Measurements from ENCODE around the gene RABGAP1L.
"Not testable (repeated sequence)": the region's sequence is repeated elsewhere in the genome, so short reads cannot be mapped to it uniquely, and the experiment has no call there.

The RABGAP1L gene

DNA sequence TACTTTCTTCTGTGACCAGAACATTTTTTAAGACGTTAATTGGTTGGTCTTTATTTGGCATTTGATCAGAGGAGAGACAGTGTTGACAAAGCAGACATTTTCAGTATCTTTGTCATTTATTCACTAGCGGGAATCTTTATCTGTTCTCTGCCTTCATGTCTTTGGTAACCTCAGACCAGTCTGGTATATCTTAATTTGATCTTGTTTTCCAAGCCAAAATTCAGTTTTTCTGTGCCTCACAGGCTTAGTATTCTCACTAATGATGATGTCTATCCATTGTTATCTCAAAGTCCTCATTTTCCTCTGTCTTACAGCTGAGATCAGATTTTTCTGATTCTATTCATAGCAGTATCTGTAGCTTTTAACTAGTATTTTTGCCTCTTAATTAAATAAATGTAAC is 447.2 kb downstream of the RABGAP1L start:
- TF ChIP-seq CTCF (IDR thresholded peaks at IDR 0.05; ENCODE audit: control extremely low read depth, extremely low read depth, low read depth, missing control alignments): no peak
- DNase-seq (ENCODE audit: extremely low spot score): no peak
- POLR2A ChIA-PET: no interaction called here
- CTCF ChIA-PET: no interaction called here

GRCh38 chr1:174617905-174618304 is 458.6 kb downstream of the RABGAP1L start:
- POLR2A ChIA-PET; DNase-seq (ENCODE audit: extremely low spot score); CTCF ChIA-PET: not testable (repeated sequence)

GRCh38 chr1:174623324-174624035 is 464.2 kb downstream of the RABGAP1L start:
- TF ChIP-seq CTCF (IDR thresholded peaks at IDR 0.05; ENCODE audit: control extremely low read depth, extremely low read depth, low read depth, missing control alignments): no peak
- CTCF ChIA-PET: no interaction called here
- no peak for DNase-seq (ENCODE audit: extremely low spot score)
- POLR2A ChIA-PET: no interaction called here

- no peak for TF ChIP-seq CTCF (IDR thresholded peaks at IDR 0.05; ENCODE audit: control extremely low read depth, extremely low read depth, low read depth, missing control alignments)
- CTCF ChIA-PET: interaction anchor here (0.7 to 1.0 kb wide), 2 partner anchors 14 to 112 kb away, joined by 3 read pairs; no protein-coding TSS in a partner anchor
- DNase-seq (ENCODE audit: extremely low spot score): no peak
- POLR2A ChIA-PET: no interaction called here
Observed at GRCh38 chr1:174626031-174627025, 467.0 kb downstream of the RABGAP1L start.

- ChIA-PET CTCF (no interaction called here), POLR2A (no interaction called here)
- no peak for TF ChIP-seq CTCF (IDR thresholded peaks at IDR 0.05; ENCODE audit: control extremely low read depth, extremely low read depth, low read depth, missing control alignments)
- DNase-seq (ENCODE audit: extremely low spot score): no peak
Observed at GRCh38 chr1:174637487-174637886, 478.2 kb downstream of the RABGAP1L start.

DNA sequence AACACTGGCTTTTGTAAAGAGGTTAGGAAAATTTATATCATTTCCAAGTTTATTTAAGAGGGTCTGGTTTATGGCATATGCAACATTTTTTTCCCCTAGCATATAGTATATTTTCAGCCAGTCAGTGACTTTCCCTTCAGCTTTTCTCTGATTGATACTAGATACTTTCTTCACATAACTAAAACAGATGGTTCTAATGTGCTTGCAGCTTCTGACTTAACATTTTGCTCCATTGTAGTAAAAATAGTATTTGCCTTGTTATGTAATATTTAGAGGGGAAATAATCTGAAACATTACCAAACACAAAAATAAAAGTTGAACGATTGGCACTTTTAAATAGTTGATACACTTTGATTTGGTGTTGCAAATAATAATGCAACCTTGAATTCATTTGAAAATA is 480.1 kb downstream of the RABGAP1L start:
- no peak for TF ChIP-seq CTCF (IDR thresholded peaks at IDR 0.05; ENCODE audit: control extremely low read depth, extremely low read depth, low read depth, missing control alignments)
- ChIA-PET CTCF (interaction anchor here (1.1 kb wide), 1 partner anchor 14 kb away, joined by 3 read pairs; no protein-coding TSS in a partner anchor), POLR2A (no interaction called here)
- DNase-seq (ENCODE audit: extremely low spot score): no peak

DNA sequence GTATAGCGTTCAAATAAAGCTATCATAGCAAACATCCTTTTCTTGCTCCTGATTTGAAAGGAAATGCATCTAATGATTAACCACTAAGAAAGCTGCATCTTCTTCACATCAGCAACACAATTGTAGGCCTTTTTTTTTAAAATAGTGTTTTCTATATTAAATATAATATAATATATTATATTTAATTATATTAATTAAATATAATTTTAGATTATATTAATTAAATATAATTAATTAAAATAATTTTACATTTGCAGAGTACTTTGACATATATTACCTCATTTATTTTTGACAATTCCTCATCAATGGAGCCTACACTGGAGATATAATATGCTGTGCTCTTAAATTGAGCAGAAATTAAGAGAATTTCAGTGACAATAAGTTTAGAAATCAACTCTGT is 481.5 kb downstream of the RABGAP1L start:
- TF ChIP-seq CTCF (IDR thresholded peaks at IDR 0.05; ENCODE audit: control extremely low read depth, extremely low read depth, low read depth, missing control alignments): no peak
- ChIA-PET POLR2A (no interaction called here), CTCF (interaction anchor here (1.1 to 1.5 kb wide), 3 partner anchors 13 to 25 kb away, joined by 3 to 4 read pairs (median 3); no protein-coding TSS in a partner anchor)
- no peak for DNase-seq (ENCODE audit: extremely low spot score)
